Peyer's patch (tissue), 4 donors: Measurements from ENCODE around the gene GREB1L.

ENCODE experiments used
- POLR2A ChIP-seq, 2 donors: fragments of 450-650 bp; IDR thresholded peaks; one replicate each; pipeline ENCODE4 v1.5.1; 2017; ENCODE audit warnings: antibody characterized with exemption in 2 of 2, mild to moderate bottlenecking in 2 of 2, moderate library complexity in 2 of 2
- TF ChIP-seq, protein P1 (sequence below), 6 experiments: fragments of 450-650 bp in 4 of 6; fragments of 200-600 bp in 2 of 6; sonication (generic) in 1 of 6; IDR thresholded peaks; one replicate each; pipeline ENCODE4 v1.5.1; 2017 to 2019; ENCODE audit warnings: antibody characterized with exemption in 6 of 6, mild to moderate bottlenecking in 3 of 6, moderate library complexity in 1 of 6

GRCh38 chr18:21342372-21342771 is 100.3 kb downstream of the GREB1L start:
- TF ChIP-seq, protein P1, sequence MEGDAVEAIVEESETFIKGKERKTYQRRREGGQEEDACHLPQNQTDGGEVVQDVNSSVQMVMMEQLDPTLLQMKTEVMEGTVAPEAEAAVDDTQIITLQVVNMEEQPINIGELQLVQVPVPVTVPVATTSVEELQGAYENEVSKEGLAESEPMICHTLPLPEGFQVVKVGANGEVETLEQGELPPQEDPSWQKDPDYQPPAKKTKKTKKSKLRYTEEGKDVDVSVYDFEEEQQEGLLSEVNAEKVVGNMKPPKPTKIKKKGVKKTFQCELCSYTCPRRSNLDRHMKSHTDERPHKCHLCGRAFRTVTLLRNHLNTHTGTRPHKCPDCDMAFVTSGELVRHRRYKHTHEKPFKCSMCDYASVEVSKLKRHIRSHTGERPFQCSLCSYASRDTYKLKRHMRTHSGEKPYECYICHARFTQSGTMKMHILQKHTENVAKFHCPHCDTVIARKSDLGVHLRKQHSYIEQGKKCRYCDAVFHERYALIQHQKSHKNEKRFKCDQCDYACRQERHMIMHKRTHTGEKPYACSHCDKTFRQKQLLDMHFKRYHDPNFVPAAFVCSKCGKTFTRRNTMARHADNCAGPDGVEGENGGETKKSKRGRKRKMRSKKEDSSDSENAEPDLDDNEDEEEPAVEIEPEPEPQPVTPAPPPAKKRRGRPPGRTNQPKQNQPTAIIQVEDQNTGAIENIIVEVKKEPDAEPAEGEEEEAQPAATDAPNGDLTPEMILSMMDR (IDR thresholded peaks at IDR 0.05) = no peak
- TF ChIP-seq POLR2A (IDR thresholded peaks at IDR 0.05) = no peak
